Activated CD4-positive, alpha-beta T cell treated with anti-CD3 and anti-CD28 coated beads, Interleukin-2, amount 10 ng/mL, durations not matched to agents 24 days and 14 days (primary cell): Measurements from ENCODE around the gene FHAD1. TPM values are rescaled to one million over a fixed set of nuclear protein-coding genes. Genes with fewer than 3 reads are reported as not detected.
A peak's percentile ranks its signal among the peaks of the same experiment; 100 is the strongest.

Experiments used
- DNase-seq: peaks from one replicate; pipeline ENCODE4 v3.0.0; 2022
- H3K27ac Mint-ChIP-seq: one replicate; pipeline ENCODE4 v1.8.0; 2022; ENCODE audit warnings: mild to moderate bottlenecking, mixed read lengths
- H3K27me3 Mint-ChIP-seq: one replicate; pipeline ENCODE4 v1.8.0; 2022; ENCODE audit warnings: mixed read lengths
- H3K36me3 Mint-ChIP-seq: one replicate; pipeline ENCODE4 v1.8.0; 2022; ENCODE audit warnings: low read depth, mild to moderate bottlenecking, mixed read lengths
- H3K4me1 Mint-ChIP-seq: one replicate; pipeline ENCODE4 v1.8.0; 2021; ENCODE audit warnings: mixed read lengths
- H3K4me3 Mint-ChIP-seq: one replicate; pipeline ENCODE4 v1.8.0; 2022; ENCODE audit warnings: mild to moderate bottlenecking, moderate library complexity, mixed read lengths
- H3K9me3 Mint-ChIP-seq: one replicate; pipeline ENCODE4 v1.8.0; 2021; ENCODE audit warnings: mixed read lengths
- intact Hi-C: fragments of 100-400 bp; cut with micrococcal nuclease; formaldehyde crosslinking; loops from one replicate; pipeline ENCODE4 v1.15.1; 2023
- total RNA-seq: library from RNA; stranded (reverse); gene quantifications from 2 replicates; pipeline ENCODE4 v1.2.3, GENCODE V29; 2022

The FHAD1 gene
- total RNA-seq, 1 donor from 2014 or later = not detected

DNA sequence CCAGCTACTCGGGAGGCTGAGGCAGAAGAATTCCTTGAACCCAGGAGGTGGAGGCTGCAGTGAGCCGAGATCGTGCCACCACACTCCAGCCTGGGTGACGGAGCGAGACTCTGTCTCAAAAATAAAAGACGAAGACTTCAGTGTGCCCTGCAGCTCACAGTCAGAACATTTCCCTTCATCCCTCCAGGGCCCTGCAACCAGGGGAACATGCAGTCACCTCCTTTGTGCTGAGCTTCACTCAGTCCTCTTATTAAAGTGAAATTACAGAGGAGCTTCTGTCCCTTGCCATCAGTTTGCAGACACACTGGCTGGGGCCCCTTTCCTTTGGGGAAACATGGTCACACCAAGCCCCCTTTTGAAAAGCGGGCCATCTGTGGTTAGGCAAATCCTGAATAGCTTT, 24.2 kb downstream of the FHAD1 start:
- H3K27ac Mint-ChIP-seq = no peak overlapping the region
- no peak overlapping the region for H3K4me3 Mint-ChIP-seq
- peaks cover 5% of the 10 kb centered on the region for H3K4me1 Mint-ChIP-seq
- intact Hi-C loops = loop anchor here (10.0 kb wide), 1 partner anchor 116 kb away; the partner anchor contains the start of gene TMEM51
- H3K9me3 Mint-ChIP-seq = no peaks in the 10 kb centered on the region
- no peak for DNase-seq
- H3K36me3 Mint-ChIP-seq = no peaks in the 10 kb centered on the region
- peaks cover 35% of the 10 kb centered on the region for H3K27me3 Mint-ChIP-seq

DNA sequence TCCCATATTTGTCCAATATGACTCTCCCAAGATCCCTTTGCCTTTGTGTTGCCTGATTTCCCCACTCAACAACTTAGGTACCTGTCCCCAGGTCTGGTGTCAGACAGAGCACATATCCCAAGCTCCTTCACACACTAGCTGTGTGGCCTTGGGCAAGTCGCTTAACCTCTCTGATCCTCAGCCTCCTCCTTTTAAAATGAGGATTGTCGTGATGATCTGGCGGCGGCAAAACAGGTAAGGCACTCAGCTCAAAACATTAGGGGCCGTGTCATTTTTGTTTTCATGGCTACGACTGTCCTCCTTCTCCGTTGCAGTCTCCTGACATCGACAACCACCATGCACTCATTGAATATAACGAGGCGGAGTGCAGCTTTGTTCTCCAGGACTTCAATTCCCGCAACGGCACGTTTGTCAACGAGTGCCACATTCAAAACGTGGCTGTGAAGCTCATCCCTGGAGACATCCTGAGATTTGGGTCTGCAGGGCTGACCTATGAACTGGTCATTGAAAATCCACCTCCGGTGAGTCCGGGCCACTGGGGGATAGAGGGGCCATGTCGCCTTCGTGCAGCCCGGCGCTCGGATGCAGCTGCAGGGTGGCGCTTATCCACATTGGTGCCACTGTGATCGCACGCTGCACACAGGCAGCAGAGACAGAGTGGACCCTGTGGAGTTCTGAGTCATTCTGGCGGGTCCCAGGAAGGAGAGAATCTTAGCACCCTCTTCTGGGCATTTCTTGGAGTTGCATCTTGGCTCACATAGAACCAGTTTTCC, 25.2 kb downstream of the FHAD1 start:
- Mint-ChIP-seq H3K27me3 (peaks cover 33% of the 10 kb centered on the region), H3K4me1 (peaks cover 5% of the 10 kb centered on the region), H3K27ac (no peak overlapping the region), H3K9me3 (no peaks in the 10 kb centered on the region), H3K36me3 (no peaks in the 10 kb centered on the region), H3K4me3 (no peak overlapping the region)
- intact Hi-C loops = loop anchor here (1.0 to 10.0 kb wide), 2 partner anchors 117 to 144 kb away; partner anchors contain the start of gene TMEM51
- peak; percentile 80 for DNase-seq

DNA sequence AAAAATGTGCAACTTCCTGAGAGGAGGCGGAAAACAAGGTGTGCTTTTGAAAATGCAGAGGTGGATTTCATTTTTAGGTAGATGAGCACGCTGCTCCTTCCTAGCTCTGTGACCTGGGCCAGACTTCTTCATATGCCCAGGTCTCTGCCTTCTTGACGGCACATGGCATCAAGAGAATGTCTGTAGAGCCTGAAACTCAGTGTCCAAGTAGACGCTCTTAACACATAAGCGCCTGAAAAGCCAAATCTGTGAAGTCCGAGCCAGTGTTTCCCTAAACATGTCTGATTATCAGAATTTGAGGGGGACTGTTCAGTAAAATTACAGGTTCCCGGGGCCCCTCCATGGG, 25.7 kb downstream of the FHAD1 start:
- peaks cover 5% of the 10 kb centered on the region for H3K4me1 Mint-ChIP-seq
- intact Hi-C loops = loop anchor here (1.0 to 10.0 kb wide), 2 partner anchors 118 to 144 kb away; partner anchors contain the start of gene TMEM51
- no peaks in the 10 kb centered on the region for H3K9me3 Mint-ChIP-seq
- H3K27ac Mint-ChIP-seq = no peak overlapping the region
- H3K4me3 Mint-ChIP-seq = no peak overlapping the region
- no peak for DNase-seq
- peaks cover 32% of the 10 kb centered on the region for H3K27me3 Mint-ChIP-seq
- no peaks in the 10 kb centered on the region for H3K36me3 Mint-ChIP-seq

DNA sequence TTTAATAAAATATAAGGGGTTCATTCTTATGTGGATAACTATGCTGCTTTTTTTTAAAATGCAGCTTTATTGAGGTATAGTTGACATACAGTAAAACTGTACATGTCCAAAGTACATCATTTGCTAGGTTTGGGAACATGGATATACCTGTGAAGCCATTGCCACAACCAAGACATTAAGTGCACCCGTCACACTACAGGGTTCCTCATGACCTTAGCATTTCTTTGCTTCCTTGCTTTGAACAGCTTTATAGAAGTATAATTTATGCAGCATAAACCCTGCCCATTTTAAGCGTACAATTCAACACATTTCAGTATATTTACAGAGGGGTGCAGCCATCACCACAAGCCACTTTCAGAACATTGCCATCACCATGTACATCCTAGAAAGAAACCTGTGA, 26.3 kb downstream of the FHAD1 start:
- Mint-ChIP-seq H3K27me3 (peaks cover 38% of the 10 kb centered on the region), H3K4me1 (peaks cover 5% of the 10 kb centered on the region), H3K4me3 (no peak overlapping the region), H3K36me3 (no peaks in the 10 kb centered on the region), H3K9me3 (no peaks in the 10 kb centered on the region), H3K27ac (no peak overlapping the region)
- intact Hi-C loops = loop anchor here (10.0 kb wide), 1 partner anchor 118 kb away; the partner anchor contains the start of gene TMEM51
- DNase-seq = no peak

DNA sequence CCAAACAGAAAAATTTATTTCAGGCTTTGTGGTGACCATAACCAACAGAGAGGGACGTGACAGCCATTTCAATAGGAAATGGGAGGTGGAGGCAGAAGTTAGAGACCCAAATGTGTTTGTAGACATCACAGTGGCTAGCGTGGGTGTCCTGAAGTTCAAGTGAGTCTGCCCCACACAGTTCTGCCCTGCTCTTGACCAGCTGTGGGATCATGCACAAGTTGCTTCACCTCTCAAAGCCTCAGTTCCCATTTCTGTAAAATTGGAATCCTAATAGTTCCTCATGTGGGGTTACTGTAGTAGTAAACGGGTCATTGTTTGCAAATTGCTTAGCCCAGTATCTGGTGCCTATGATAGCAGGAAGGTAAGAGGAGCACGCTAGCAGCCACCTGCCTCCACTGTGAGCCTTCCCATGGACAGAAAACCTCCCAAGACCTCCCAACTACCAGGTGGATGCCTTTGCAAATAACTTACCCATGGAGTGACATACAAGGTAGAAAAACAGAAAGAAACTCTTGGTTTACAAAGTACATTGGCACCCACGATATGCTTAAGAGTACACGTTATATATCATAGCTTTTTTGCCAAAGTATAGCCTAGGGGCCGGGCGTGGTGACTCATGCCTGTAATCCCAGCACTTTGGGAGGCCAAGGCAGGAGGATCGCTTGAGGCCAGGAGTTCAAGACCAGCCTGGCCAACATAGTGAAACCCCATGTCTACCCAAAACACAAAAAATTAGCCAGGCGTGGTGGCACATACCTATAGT, 29.1 kb downstream of the FHAD1 start:
- peaks cover 30% of the 10 kb centered on the region for H3K27me3 Mint-ChIP-seq
- DNase-seq = no peak
- H3K9me3 Mint-ChIP-seq = no peaks in the 10 kb centered on the region
- peaks cover 5% of the 10 kb centered on the region for H3K4me1 Mint-ChIP-seq
- no peak overlapping the region for H3K4me3 Mint-ChIP-seq
- no peaks in the 10 kb centered on the region for H3K36me3 Mint-ChIP-seq
- no peak overlapping the region for H3K27ac Mint-ChIP-seq
- intact Hi-C loops = loop anchor here (10.0 kb wide), 1 partner anchor 121 kb away; the partner anchor contains the start of gene TMEM51

DNA sequence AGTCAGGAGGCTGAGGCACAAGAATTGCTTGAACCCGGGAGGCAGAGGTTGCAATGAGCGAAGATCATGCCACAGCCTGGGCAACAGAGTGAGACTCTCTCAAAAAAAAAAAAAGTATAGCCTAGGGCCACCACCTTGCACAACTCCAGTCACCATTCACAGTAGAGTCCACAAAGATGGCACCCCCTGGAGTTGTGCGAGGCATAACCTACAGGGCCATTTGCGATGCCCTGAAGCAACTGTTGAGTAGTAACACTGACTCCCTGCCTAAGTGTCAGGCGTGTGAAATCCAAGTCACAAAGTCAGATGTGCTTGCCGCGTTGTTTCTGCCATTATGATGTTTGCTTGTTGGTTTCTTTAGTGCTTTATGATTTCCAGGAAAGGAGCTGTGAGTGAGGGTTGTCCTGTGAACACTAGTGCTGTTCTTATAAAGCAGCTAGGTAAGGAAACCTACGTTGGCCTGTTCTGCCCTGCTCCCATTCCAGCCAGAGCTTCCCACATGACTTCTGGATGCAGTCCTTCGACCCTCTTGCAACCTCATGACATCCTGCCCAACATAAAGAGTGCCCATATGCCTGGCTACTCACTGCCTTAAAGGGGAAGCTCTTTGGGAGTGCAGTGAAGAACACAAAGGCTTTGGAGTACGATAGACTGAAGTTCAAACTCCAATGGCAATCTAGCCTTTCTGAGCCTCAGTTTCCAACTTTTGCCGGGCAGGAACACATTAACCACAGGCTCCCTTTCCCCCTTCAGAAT, 29.8 kb downstream of the FHAD1 start:
- H3K4me3 Mint-ChIP-seq = no peak overlapping the region
- no peak overlapping the region for H3K27ac Mint-ChIP-seq
- peaks cover 5% of the 10 kb centered on the region for H3K4me1 Mint-ChIP-seq
- intact Hi-C loops = loop anchor here (10.0 kb wide), 1 partner anchor 122 kb away; the partner anchor contains the start of gene TMEM51
- peaks cover 31% of the 10 kb centered on the region for H3K27me3 Mint-ChIP-seq
- H3K36me3 Mint-ChIP-seq = no peaks in the 10 kb centered on the region
- DNase-seq = no peak
- no peaks in the 10 kb centered on the region for H3K9me3 Mint-ChIP-seq

DNA sequence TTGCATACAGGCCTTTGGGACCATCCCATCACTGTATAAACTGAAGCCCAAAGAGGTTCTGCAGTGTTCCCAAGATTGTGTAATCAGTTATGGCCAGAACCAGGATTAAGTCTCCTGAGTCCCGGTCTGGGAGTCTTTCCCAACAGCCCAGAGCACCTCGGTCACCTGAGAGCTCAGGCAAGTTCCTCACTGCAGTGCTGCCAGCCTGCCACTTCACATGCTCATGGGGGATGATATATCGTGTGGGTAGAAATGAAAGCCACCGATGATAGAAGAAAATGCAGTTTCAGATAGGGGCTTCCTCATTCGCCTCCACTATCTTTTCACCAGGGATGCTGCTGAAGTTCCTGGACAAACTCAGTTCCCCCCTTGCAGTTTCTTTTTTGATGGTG, 30.4 kb downstream of the FHAD1 start:
- no peak for DNase-seq
- Mint-ChIP-seq H3K36me3 (no peaks in the 10 kb centered on the region), H3K4me1 (peaks cover 3% of the 10 kb centered on the region), H3K4me3 (no peak overlapping the region), H3K9me3 (no peaks in the 10 kb centered on the region), H3K27me3 (peaks cover 26% of the 10 kb centered on the region), H3K27ac (no peak overlapping the region)
- intact Hi-C loops = loop anchor here (10.0 kb wide), 1 partner anchor 123 kb away; the partner anchor contains the start of gene TMEM51

DNA sequence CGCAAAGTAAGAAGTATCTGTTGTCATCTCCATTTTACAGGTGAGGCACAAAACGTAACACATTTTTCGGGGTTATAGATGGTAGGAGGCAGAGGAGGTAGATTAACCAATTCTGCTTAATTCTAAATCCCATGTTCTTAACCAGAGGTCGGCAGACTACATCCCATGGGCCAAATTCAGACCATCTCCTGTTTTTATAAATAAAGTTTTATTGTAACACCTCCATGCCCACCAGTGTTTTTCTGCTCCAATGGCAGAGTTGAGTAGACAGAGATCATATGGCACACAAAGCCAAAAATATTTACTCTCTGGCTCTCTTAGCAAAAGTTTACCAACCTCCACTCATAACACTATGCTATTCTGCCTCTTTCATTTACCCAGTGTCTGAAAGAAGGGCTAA, 30.9 kb downstream of the FHAD1 start:
- Mint-ChIP-seq H3K36me3 (no peaks in the 10 kb centered on the region), H3K4me1 (no peaks in the 10 kb centered on the region), H3K27me3 (peaks cover 21% of the 10 kb centered on the region), H3K9me3 (no peaks in the 10 kb centered on the region), H3K4me3 (no peak overlapping the region), H3K27ac (no peak overlapping the region)
- intact Hi-C loops = loop anchor here (10.0 kb wide), 1 partner anchor 123 kb away; the partner anchor contains the start of gene TMEM51
- DNase-seq = no peak

DNA sequence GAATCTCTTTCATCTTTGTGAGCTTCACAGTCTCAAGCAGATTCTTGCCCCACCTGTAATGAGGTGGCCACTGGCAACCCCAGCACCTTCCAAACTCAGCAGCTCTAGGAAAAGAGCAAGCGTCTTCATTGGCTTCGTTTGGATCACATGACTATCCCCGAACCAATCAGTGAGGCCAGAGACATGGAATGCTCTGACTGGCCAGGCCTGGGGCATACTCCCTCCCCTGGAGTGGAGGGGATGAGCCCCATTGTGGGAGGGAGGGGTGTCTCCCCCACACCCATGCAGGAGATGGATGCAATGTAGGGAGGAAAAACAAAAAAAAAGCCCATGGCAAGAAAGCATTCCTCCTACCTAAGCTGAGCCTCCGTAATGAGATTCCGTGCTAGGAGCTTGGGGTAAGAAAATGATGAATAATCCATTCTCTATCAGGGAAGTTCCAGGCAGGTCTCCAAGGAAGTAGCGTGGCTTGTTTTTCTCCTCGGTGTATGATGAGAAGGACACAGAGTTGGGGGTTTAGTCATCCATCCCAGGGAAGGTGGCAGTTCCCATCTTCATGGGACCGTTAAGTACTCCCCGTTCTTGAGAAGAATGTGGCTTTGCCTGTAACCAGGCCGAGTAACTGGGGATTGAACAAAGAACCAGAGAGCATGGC, 32.7 kb downstream of the FHAD1 start:
- DNase-seq = no peak
- Mint-ChIP-seq H3K9me3 (no peaks in the 10 kb centered on the region), H3K27ac (no peak overlapping the region), H3K27me3 (peaks cover 23% of the 10 kb centered on the region), H3K4me1 (no peaks in the 10 kb centered on the region), H3K36me3 (no peaks in the 10 kb centered on the region), H3K4me3 (no peak overlapping the region)
- intact Hi-C loops = loop anchor here (10.0 kb wide), 1 partner anchor 125 kb away; the partner anchor contains the start of gene TMEM51

DNA sequence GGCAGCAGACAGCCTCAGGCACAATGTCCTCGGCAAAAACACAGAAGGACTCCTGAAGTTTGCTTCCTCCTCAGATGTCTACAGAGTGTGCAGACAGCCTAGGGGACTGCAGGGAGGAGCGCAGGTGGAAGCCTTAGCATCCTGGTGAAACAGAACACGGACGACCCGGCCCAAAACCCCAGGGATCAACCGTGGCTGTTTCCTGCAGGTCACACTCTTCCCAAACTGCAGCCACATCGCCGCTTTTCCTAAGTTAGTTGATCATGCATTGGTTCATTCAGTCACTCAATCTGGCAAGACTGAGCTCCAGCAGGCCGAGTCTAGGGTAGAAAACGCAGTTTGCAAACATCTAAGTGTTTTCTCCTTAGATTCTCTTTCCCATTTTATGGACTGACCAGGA, 33.4 kb downstream of the FHAD1 start:
- H3K27ac Mint-ChIP-seq = no peak overlapping the region
- DNase-seq = no peak
- intact Hi-C loops = no loop called here
- H3K9me3 Mint-ChIP-seq = no peaks in the 10 kb centered on the region
- no peak overlapping the region for H3K4me3 Mint-ChIP-seq
- no peaks in the 10 kb centered on the region for H3K4me1 Mint-ChIP-seq
- H3K27me3 Mint-ChIP-seq = peaks cover 21% of the 10 kb centered on the region
- no peaks in the 10 kb centered on the region for H3K36me3 Mint-ChIP-seq

DNA sequence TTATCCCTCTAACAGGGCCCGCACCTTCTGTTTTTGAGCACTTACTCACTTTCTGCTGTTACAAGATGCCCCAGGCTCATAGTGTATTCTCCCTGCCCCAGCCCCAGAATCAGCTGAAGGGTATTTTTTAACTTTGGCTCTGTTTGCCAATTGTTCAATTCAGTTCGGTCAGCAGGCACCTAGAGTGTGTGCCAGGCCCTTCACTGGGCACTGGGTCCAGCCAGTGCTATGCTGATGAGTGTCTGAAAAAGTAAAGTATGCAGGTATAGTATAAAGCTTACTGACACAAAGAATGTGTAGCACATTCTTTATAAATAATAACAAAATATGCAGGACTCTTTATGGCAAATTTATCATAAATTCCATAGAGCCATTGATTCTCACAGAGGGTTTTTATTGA, 35.0 kb downstream of the FHAD1 start:
- Mint-ChIP-seq H3K27me3 (peaks cover 15% of the 10 kb centered on the region), H3K4me1 (no peaks in the 10 kb centered on the region), H3K9me3 (peaks cover 11% of the 10 kb centered on the region), H3K36me3 (no peaks in the 10 kb centered on the region), H3K4me3 (no peak overlapping the region), H3K27ac (no peak overlapping the region)
- intact Hi-C loops = no loop called here
- DNase-seq = no peak

DNA sequence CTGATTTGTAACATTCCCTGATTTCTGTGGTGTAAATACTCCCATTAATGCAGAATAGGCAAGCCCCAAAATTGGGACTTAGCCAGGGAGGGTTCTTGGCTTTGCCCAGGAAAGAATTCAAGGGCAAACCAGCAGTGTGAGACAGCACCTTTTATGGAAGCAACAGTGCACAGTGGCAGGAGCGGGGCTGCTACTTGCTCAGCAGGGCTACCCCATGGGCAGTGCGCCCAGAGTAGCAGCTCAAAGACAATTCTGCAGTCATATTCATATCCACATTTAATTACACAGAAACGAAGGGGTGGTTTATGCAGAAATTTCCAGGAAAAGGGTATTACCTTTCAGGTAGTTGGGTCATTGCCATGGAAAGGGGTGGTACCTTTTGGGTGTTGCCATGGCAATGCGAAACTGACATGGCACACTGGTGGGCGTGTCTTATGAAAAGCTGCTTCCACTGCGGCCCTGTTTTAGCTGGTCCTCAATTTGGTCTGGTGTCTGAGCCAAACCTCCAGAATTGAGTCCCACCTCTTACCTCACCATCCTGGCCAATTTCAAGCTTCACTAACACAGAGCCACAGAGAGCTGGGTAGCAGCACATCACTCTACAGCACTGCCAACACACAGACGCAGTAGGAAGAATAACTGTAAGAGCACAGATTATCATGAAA, 35.9 kb downstream of the FHAD1 start:
- H3K27ac Mint-ChIP-seq = no peak overlapping the region
- H3K27me3 Mint-ChIP-seq = peaks cover 11% of the 10 kb centered on the region
- H3K4me3 Mint-ChIP-seq = no peak overlapping the region
- no peak for DNase-seq
- intact Hi-C loops = no loop called here
- H3K4me1 Mint-ChIP-seq = no peaks in the 10 kb centered on the region
- peaks cover 15% of the 10 kb centered on the region for H3K9me3 Mint-ChIP-seq
- H3K36me3 Mint-ChIP-seq = no peaks in the 10 kb centered on the region

DNA sequence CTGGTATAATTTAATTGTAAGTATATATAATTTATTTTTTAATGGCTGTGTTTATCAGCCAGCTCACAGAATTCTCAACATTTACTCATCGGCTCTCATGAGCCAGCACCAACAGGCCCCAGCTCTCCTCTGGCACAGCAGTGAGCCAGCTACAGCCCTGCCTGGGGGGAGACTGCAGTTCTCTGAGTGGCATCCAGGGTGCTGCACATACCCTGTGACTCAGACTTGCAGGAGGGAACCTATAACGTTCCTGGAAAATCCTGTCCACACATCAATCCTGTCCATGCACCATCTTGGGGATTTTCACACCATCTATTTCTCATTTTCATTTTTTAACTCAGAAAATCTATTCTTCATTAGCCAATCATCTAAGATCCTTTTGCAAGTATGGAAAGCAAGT, 36.5 kb downstream of the FHAD1 start:
- Mint-ChIP-seq H3K27me3 (peaks cover 7% of the 10 kb centered on the region), H3K27ac (no peak overlapping the region), H3K36me3 (no peaks in the 10 kb centered on the region), H3K4me3 (no peak overlapping the region), H3K9me3 (peaks cover 15% of the 10 kb centered on the region), H3K4me1 (no peaks in the 10 kb centered on the region)
- intact Hi-C loops = no loop called here
- no peak for DNase-seq
